ENCODE data around the gene PPP3CA.
"Not testable (repeated sequence)": the region's sequence is repeated elsewhere in the genome, so short reads cannot be mapped to it uniquely, and the experiment has no call there.

- TF ChIP-seq, protein P1, sequence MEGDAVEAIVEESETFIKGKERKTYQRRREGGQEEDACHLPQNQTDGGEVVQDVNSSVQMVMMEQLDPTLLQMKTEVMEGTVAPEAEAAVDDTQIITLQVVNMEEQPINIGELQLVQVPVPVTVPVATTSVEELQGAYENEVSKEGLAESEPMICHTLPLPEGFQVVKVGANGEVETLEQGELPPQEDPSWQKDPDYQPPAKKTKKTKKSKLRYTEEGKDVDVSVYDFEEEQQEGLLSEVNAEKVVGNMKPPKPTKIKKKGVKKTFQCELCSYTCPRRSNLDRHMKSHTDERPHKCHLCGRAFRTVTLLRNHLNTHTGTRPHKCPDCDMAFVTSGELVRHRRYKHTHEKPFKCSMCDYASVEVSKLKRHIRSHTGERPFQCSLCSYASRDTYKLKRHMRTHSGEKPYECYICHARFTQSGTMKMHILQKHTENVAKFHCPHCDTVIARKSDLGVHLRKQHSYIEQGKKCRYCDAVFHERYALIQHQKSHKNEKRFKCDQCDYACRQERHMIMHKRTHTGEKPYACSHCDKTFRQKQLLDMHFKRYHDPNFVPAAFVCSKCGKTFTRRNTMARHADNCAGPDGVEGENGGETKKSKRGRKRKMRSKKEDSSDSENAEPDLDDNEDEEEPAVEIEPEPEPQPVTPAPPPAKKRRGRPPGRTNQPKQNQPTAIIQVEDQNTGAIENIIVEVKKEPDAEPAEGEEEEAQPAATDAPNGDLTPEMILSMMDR (optimal IDR thresholded peaks at IDR 0.05 in 1 of 3, IDR thresholded peaks at IDR 0.05 in 1 of 3, conservative IDR thresholded peaks at IDR 0.05 in 1 of 3; ENCODE audit: extremely low read depth in 1 of 3, insufficient read depth in 2 of 3, low read length in 3 of 3): not testable (repeated sequence)
- TF ChIP-seq EZH2 (IDR thresholded peaks at IDR 0.05; ENCODE audit: low read length): not testable (repeated sequence)
These were observed 113.2 kb downstream of the PPP3CA start for GRCh38 chr4:101234141-101234540.
